Right ventricle myocardium superior (tissue), 1 donor: ENCODE data around the gene TPPP3. TPM values are rescaled to one million over a fixed set of nuclear protein-coding genes. Genes with fewer than 3 reads are reported as not detected.
A peak's percentile ranks its signal among the peaks of the same experiment; 100 is the strongest.

Experiments
- ATAC-seq: fragments of 200-7000 bp; cut with Tn5 transposase; one replicate; pipeline ENCODE4 v1.9.1; 2020; ENCODE audit warnings: mild to moderate bottlenecking; ENCODE audit not compliant: poor library complexity
- DNase-seq: peaks from one replicate; pipeline ENCODE4 v3.0.0-alpha.2; 2020
- intact Hi-C: fragments of 100-400 bp; cut with DNase I; formaldehyde crosslinking; loops from one replicate; pipeline ENCODE4 v1.11.2; 2022
- total RNA-seq: library from RNA; stranded (reverse); fragmentation: NEBNext Ultra II Directional; extraction: Animal tissue kit (Norgen Biotek cat#: 25700); gene quantifications from one replicate; pipeline ENCODE4 v1.2.1, GENCODE V29; 2021
- donor health status: DM: no; HTN: yes; CAD: no; lungs with severe emphysema.

Gene TPPP3
- total RNA-seq, 1 donor from 2014 or later = 8.9 TPM

DNA sequence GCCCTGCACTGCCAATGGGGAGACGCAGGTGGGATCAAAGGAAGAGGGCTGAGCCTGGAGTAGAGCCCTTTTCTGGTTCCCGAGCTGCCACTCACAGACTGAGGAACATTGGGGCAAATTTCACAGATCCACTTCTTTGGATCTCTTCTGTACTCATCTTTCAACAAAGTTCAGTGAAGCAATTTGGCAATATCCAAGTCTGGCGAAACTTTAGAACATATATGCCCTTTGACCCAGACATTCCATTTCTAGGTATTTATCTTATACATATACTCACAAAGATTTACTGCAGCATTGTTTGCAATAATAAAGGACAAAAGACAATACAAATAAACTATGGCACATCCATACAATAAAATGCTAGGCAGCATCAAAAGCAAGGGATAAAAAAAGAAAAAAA, 18.0 kb upstream of the TPPP3 start:
- intact Hi-C loops = no loop called here
- DNase-seq = no peak
- ATAC-seq = no peak

DNA sequence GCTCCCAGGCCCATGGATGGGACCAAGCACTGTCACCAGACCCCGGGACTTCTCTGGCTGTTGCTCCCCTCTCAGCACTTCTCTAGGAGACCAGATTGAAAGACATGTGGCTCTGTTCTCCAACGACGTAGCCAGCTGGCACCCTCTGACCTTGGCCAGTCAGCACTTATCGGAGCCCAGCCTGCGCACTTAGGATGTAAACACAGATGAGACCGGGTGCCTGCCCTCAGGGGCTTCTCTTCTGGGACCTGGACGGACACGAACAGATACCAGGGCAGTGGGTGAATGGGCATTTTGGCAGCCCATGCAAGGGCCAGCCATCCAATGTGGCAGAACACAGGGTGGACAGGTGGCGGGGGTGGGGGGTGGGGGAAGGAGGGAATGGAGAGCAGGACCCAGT, 16.3 kb upstream of the TPPP3 start:
- ATAC-seq (no peak), DNase-seq (no peak)
- intact Hi-C loops = no loop called here

DNA sequence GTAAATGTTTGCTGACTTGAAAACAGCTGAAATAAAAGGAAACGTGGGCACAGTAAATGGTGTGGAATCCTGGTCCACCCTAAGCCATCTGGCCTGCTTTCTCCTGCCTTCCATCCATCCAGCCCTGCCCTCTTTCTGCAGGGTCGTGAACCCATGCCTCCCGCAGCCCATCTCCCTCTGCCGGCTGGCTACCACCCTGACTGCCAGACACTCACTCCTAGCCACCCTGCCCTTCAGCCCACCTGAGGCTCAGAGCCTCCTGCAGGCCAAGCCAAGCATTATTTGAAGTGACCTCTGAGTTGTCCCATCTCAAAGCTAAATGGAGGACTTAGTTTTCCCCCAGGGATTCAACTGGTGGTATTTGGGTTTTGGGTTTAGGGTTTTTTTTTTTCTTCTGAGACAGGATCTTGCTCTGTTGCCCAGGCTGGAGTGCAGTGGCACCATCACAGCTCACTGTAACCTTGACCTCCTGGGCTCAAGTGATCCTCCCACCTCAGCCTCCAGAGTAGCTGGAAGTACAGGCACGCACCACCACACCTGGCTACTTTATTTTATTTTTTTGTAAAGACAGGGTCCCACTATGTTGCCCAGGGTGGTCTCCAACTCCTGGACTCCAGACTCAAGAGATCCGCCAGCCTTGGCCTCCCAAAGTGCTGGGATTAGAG, 14.6 kb upstream of the TPPP3 start:
- ATAC-seq (no peak), DNase-seq (no peak)
- intact Hi-C loops = no loop called here

DNA sequence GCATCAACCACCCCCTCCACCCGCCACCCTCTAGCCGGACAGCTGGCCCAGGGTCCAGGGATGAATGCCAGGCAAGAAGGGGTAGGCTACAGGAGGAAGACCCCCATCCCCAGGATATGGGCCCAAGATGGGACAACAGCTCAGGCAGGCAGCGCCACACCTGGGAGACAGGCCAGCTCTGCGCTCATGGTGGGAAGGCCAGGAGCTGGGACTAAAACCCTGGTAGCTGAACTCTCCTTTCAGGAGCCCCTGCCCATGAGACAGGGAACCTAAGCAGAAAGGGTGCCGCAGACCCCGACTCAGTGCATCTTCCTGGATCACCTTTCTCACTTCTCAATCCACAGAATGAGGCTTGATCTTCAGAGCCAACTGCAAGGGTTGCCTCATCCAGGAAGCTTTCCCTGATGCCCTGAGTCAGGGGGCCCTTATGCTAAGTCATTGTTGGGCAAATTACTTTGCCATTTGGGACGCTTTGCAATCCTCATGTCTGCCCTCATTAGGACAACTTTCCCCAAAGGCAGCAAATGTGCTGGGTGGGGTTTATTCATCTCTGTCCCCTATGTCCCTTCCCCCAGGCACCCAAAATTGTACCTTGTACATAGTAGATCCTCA, 14.0 kb upstream of the TPPP3 start:
- intact Hi-C loops = no loop called here
- ATAC-seq (no peak), DNase-seq (no peak)

DNA sequence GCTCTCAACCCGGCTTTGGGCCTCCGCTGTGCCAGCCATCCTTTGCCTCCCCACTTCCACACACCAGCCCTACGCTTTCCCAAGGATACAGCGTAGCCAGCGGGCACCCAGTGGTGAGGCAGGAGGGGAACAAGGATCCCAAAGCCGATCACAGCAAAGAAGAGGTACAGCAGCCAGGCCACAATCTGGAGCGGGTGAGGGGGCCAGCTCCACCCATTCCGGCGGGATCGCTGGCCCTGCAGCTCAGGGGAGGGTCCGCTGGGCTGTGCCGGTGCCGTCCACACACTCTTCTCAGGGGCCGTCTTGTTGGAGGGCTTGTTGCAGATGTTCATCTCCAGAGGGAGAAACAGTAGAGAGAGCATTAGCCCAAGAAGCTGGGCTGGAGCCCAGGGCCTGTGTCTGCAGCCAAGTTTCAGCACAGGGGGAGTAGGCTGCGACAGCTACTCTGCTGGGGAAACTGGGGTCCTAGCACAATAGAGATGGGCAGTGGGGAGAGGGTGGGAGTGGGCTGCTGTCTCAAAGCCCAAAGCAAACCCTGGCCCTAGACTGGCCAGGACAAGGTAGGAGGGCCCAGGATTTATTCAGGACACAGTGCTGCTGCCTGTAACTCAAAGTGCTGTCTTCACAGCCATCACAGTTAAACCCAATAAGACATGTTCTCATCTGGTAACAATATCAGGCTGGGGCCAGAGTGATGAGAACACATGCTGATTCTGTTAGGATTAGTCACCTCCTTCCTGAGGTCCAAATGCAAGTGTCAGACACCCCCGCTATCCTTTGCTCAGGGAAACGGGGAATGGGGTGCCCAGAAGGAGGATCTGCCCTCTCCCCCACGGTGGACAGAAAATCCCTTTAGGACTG, 13.0 kb upstream of the TPPP3 start:
- DNase-seq (peak; percentile 74), ATAC-seq (peak; percentile 74)
- intact Hi-C loops = no loop called here

DNA sequence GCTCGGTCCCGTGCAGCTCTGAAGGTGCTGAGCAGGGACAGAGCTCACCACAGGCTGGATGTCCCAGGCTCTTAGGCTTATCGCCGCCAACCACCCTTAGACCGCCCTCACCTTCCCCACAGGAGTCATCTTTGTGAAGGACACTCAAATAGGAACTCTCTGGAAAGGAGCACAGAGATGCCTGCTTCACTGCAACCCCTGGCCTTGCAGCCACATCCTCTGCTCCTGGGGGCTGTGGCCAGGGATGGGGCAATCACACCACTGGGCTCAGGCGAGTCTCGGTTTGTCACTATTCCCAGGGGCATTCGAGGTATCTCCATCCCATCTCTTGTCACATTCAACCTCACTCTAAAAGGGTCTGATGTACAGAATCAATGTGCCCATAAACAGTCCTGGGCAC, 12.0 kb upstream of the TPPP3 start:
- intact Hi-C loops = no loop called here
- DNase-seq (no peak), ATAC-seq (no peak)

DNA sequence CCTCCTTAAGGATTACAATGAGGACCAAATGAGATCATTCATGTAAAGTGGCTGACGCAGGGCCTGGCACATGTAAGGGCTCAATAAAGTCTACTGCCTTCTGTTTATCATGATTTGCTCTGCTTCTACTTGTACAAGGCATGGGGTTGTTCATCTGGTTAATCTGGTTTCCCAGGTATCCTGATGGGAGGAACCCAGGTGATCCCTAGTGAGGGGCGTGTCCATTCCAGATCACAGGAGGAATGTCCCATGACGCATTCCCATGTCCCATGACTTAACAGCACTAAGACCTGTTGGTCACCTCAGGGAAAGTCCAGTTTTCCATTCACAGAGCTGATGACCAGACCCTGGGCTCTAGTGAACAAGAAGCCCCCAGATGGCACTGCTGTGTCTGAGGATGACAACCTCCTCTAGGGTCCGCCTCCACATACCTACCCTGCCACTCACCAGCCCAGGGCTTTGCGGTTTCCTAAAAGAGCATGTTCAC, 11.5 kb upstream of the TPPP3 start:
- intact Hi-C loops = no loop called here
- no peak for ATAC-seq
- DNase-seq = no peak

DNA sequence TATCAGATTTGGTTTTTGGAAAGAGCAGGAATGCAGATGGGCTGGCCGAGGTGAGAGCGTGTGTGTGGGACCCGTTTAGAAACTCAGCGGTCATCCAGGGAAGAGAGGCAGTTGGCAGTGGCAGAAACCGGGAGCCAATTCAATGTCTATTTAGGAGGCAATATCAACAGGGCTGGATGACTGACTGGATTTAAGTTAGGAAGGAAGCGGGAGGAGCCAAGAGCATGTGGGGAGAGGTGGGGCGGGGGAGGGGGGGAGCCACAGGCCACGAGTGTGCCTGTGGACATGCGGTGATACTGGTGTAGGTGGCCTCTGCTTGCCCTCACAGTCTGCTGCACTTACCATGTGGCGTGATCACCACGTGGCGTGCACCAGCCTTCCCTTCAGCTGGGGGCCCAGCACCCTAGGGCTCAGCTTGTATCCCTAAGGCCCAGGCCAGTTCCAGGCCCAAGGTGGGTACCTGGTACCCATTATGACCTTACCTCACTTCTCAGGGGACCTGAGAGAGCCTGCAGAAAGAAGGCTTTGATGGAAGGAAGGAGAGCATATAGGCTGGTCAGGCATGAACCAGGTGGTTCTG, 10.8 kb upstream of the TPPP3 start:
- DNase-seq (no peak), ATAC-seq (no peak)
- intact Hi-C loops = no loop called here

DNA sequence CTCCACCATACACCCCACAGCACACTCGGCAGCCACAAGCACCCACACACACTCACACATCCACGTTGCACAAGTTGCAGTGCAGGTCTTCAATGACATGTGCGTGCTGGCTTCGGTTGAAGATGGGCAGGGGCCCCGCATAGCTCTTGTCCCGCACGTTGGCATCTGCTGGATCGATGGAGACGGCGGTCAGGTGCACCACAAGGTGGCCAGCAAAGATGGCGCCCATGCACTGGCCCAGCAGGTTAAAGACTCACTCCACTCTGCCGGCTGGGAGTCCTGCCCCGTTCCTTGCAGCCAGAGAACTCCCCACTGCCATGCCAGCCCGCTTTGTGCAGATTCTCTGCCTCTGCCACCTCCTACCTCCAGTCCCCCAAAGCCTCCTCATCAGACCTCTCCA, 7.6 kb upstream of the TPPP3 start:
- intact Hi-C loops = no loop called here
- no peak for DNase-seq
- ATAC-seq = no peak

DNA sequence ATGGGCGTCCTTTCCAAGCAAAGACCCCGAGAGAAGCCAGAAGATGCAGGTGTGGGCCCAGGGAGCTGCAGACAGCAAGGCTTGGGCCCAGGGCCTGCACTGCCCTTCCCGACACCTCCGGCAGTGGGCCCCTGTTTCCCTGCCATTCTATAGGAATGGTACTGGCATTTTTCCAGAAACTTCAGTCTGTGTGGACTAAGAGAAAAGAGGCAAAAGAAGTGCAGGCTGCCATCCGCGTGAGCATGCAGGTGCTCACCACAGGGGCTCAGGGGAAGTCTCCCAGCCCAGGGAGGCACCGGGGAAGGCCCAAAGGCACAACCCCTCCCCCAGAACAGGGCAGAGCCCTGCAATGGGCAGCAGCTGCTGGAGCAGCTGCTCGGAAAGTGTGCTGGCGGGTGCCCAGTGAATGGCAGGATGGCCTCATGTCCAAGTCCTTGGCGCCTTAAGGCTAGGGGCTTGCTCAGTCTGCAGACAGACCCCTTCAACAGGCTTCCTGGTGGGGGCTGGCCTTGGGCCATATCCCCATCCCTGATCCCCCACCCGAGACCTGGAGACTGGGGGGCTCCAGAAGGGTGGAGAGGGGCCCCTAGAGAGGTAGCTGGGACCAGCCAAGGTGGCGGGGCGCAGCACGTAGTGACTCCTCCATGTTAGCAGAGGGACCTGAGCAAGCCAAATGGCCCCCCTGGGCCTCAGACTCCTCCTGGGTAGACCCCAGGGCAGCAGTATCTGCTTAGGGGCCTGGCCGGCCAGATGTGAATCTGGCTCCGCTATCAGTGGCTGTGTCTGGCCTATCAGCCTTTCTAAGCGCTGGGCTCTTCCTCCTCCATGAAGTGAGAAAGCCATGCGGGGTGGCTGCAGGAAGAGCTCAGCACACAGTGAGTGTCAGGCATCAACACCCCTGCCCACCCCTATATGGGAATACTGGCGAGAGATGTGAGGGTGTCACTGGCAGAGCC, 6.7 kb upstream of the TPPP3 start:
- intact Hi-C loops = loop anchor here (10.0 kb wide), 1 partner anchor 135 kb away; no protein-coding TSS in a partner anchor
- no peak for ATAC-seq
- DNase-seq = no peak

DNA sequence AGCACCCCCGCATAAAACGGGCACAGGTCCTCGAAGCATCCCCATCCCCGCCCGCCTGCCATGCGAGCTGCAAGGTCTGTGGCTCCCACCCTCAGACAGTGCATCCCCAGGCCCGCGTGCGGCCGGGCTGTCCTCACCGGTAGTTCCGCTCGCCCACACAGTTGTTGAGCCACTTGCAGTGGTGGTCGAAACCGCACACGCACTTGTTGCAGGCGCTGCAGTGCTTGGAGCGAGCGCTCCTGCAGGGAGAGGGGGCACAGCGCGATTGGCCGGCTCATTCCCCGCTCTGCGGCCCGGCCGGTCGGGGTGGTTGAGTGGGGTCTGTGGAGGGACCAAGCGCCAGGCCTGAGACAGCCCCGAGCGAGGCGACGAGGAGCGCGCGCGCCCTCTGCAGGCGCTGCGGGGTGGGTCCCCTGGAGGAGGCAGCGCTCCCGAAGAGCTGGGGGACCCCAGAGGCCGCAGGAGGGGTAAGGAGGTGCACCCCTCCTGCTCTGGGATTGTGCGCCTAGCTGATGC, 6.0 kb upstream of the TPPP3 start:
- DNase-seq (peak; percentile 76), ATAC-seq (peak; percentile 50)
- intact Hi-C loops = loop anchor here (10.0 kb wide), 1 partner anchor 134 kb away; no protein-coding TSS in a partner anchor

DNA sequence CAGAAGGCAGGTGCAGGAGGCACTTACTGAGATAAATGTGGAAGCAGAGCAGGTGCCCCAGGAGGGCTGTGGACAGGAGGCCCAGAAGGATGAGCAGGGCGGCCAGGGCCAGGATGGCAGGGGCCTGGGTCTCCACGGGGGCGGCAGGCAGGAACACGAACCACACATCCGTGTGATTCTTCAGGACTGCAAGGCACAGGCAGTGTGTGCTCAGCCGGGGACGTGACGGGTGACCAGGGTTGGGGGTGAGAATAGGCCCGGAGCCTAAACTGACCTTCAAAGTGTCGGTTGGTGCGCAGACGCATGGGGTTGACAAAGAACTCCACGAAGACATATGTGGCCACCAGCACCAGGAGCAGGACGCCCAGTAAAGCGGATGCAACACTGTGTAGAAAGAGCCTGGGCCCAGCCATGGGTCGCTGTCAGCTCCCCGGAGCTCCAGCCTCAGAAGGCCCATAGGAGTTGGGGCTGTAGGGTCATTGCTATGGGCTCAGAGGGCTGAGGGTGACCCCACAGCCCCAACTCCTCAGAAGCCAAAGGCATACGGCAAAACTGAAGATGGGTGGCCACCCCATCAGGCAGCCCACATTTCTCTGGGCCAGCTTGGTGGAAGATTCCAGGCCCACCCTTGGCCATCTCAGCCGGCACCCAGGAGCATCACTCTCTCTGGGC, 5.4 kb upstream of the TPPP3 start:
- intact Hi-C loops = loop anchor here (10.0 kb wide), 1 partner anchor 134 kb away; no protein-coding TSS in a partner anchor
- DNase-seq (no peak), ATAC-seq (no peak)

DNA sequence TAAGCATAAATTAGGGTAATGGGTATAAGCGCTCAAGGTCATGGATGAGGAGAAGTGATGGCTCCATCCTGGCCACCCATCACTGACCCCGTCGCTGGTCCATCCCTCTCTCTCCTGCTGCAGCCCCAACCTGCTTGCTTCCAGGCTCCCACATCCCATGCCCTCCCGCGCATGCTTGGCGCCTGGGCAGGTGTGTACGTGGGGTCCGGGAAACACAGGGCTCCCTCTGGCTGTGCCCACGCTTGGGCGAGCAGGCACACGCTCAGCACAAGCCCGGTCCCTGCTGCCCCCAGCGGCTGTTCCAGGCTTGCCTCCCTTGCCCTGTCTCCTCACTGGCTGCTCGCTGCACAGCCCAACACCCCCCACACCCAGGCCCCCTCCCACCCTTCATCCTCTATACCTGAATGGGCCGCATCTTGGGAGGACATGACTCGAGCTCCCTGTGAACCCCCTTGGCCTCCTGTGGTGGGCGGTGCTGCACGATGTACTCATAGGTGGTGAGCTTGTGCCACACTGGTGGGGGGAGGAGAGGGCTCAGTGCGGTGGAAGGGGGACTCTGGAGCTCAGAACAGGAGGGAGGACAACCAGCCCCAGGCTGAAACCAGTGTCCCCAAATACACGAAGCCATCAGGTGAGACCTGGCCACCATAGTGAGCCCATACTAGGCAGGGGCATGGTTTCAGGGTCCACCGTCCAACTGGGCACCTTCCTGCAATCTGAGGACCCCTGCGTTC, 4.7 kb upstream of the TPPP3 start:
- no peak for DNase-seq
- no peak for ATAC-seq
- intact Hi-C loops = loop anchor here (10.0 kb wide), 1 partner anchor 133 kb away; no protein-coding TSS in a partner anchor

DNA sequence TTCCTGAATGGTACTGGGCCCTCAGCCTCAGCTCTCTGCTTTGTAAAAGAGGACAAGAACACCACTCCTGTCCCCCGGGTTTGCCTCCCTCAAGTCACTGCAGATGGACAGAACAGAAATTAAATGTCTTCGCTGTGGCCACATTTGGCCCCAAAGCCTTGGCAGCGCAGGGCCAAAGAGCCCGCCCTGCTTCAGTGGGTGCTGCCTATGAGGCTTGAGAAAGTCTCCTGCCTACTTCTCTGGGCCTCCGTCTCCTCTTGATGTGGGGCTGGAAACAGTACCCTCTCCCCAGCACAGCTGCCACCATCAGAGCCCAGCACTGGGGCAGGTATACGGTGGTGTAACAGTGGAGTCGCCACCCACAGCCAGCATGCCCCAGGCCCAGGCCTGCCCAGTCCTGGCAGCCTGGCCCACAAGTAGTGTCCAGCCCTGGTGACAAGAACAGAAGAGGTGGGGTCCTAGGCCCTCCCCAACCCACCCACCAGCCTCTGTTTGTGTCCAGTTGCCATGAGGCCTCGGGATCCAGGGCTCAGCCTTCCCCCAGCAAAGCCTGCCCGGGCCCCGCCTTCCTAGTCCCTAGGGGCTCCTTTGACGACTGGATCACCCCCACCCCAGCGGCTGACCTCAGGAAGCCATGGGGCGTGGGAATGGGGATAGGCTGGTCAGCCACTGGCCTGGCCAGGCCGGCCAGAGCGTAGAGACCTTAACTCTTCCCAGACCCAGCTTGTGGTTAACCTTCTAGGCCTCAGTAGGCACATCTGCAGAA, 3.9 kb upstream of the TPPP3 start:
- intact Hi-C loops = loop anchor here (10.0 kb wide), 1 partner anchor 132 kb away; no protein-coding TSS in a partner anchor
- ATAC-seq (peak; percentile 11), DNase-seq (peak; percentile 82)

DNA sequence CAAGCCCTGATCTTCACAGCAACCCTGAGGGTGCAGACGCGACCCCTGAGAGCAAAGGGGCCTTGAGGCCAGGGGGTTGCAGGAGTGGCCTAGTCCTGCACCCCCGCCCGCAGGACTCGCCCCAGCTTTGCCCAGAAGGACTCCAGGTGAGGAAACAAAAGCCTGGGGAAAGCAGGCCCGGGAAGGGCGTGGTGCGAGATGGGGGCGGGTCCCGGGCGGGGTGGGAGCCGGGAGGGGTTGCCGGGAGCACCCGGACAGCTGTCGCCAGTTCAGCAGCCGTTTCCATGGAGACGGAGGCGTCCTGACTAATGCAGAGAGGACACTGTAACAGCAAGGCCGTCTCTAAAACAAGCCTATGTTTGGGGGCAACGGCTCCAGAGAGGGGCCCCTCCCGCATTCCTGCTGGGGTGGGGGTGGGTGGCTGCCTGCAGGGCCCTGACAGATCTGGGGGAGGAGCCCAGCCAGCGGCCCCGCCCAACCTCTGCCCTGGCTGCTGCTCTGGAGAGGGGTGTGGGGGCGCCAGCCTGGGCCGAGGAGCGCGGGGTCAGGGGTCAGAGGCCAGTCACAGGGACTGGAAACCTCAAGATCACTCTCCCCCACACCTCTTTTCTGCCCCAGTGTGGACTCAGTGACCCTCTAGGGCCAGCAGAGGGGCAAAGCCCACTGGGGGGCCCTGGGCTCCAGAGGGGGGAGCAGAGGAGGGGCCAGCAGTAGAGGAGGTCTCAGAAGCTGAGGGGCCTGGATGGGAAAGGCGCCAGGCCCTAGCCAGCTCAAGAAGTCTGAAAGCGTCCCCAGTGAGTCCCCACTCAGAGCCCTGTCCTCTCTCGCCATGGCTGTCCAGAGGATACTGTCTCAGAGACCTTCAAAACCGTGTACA, 3.1 kb upstream of the TPPP3 start:
- peak; percentile 29 for ATAC-seq
- intact Hi-C loops = loop anchor here (10.0 kb wide), 1 partner anchor 132 kb away; no protein-coding TSS in a partner anchor

More for the DNA sequence above, 3.1 kb upstream of the TPPP3 start:
- peak; percentile 84 for DNase-seq
